ENCODE data around the gene SPPL2C. TPM values are rescaled to one million over a fixed set of nuclear protein-coding genes. Genes with fewer than 3 reads are reported as not detected.

Gene SPPL2C
- total and polyA plus RNA-seq, 2 of the 13 experiments (the other 11 are each of a cell fraction or from before 2014, with no cell fraction given): not detected

GRCh38 chr17:45895304-45895968 lies 50.8 kb downstream of the SPPL2C start (continued):
- TF ChIP-seq TFDP2 (CRISPR knock-in tag; IDR thresholded peaks at IDR 0.05) (peak; percentile 33; the same call in 1 of the 2 replicates), HOXA3 (CRISPR knock-in tag; IDR thresholded peaks at IDR 0.05) (0 out of 2 replicates have a peak, but pooled peaks have one; percentile 39), KDM3A (CRISPR knock-in tag; IDR thresholded peaks at IDR 0.05; ENCODE audit: low read depth) (no peak), ATF7-NPFF (CRISPR knock-in tag; IDR thresholded peaks at IDR 0.05; ENCODE audit: low read depth) (no peak), MXD3 (CRISPR knock-in tag; IDR thresholded peaks at IDR 0.05) (peak; percentile 26; the same call in 1 of the 2 replicates), ZNF513 (CRISPR knock-in tag; conservative IDR thresholded peaks at IDR 0.05) (no peak), CAMTA2 (CRISPR knock-in tag; IDR thresholded peaks at IDR 0.05; ENCODE audit: borderline replicate concordance) (no peak), ZFY (CRISPR knock-in tag; IDR thresholded peaks at IDR 0.05) (0 out of 2 replicates have a peak, but pooled peaks have one; percentile 25), ZNF646 (CRISPR knock-in tag; IDR thresholded peaks at IDR 0.05) (0 out of 2 replicates have a peak, but pooled peaks have one; percentile 11), MTA1 (CRISPR knock-in tag; IDR thresholded peaks at IDR 0.05; ENCODE audit: borderline replicate concordance) (peak; percentile 76; the same call in 1 of the 2 replicates), NFKB2 (CRISPR knock-in tag; IDR thresholded peaks at IDR 0.05; ENCODE audit: borderline replicate concordance) (0 out of 2 replicates have a peak, but pooled peaks have one; percentile 39), HNRNPLL (IDR thresholded peaks at IDR 0.05; ENCODE audit: low read depth, low read length, poor library complexity, severe bottlenecking) (peak; percentile 97)

Data from HepG2 (cell line).